ENCODE results near the gene NAGLU.
"Not testable (repeated sequence)": the region's sequence is repeated elsewhere in the genome, so short reads cannot be mapped to it uniquely, and the experiment has no call there.

The NAGLU gene

DNA sequence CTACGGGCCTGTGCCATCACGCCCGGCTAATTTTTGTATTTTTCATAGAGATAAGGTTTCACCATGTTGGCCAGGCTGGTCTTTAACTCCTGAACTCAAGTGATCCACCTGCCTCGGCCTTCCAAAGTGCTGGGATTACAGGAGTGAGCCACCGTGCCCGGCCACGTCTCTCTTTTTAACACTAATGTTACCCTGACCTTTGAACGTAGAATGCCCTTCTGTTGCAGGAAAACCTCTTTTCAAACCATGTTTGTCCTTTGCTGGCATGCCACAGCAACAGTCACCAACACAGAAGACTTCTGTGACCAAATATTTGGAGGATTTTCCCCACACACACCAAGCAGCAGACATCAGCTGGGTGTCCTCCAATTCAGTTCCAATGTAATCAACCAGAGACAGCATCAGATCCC lies 8.8 kb downstream of the NAGLU start:
- DNase-seq (ENCODE audit: low read depth, low spot score), result no peak

DNA sequence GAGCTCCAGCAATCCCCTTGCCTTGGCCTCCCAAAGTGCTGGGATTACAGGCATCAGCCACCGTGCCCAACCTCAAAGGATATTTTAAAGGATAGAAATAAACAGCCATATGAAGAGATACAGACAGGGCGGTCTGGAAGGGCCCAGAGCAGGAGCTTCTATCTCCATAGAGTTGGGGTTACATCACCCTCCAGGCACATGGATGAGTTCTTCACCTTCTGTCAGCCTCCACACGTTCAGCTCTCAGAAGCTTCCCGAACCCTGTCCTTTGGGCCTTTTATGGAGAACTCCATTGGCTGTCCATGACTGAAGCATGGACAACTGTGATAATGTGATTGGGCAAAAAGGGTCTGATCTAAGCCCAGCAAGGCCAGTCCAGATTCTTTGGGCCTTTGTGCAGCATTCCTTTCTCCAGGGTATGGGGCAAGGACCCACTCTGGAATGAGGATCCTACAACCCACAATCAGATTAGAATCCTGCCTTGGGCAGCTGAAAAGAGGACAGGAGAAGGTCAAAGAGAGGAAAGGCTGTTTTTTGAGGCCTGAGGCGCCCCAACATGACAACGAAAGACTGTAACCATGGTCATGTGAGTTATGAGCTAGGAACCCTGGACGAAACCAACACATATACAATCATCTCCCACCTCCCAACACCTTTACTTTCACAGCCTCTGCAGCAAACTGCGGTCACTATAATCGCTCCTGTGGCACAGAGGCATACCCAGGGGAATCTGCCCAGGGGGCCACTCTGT lies 9.9 kb downstream of the NAGLU start:
- not testable (repeated sequence) for DNase-seq (ENCODE audit: low read depth, low spot score)

DNA sequence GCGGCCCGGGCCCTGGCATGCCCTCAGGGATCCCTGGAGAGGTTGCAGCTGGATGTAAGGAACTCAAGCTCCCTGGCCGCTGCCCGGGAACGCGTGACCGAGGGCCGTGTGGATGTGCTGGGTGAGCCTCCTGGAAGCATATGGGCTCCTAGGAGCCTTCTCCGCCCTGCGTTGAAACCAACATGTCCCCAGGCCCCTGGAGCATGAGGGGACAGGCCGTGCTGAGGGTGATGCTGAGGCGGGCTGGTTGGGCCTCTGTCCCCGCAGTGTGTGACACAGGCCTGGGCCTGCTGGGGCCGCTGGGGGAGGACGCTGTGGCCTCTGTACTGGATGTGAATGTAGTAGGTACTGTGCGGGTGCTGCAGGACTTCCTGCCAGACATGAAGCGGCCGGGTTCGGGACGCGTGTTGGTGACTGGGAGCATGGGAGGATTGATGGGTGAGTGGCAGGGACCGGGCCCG lies 11.0 kb downstream of the NAGLU start:
- DNase-seq (ENCODE audit: low read depth, low spot score), result no peak

DNA sequence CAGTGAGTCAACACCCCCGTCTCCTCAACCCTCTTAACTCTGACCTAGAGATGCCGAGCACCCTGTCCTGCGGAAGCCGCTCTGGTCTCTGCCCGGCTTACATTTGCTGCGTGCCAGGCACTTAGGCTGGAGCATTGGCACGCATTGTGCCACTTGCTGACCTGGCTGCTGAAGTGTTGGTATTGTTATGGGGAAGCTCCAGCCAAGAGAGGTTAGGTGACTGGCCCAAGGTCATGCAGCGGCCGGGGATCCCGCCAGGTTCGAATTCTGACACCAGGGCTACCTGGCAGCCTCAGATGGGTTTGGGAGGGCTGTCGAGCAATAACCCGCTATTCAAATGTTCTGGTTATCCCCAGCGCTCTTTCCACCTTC lies 11.6 kb downstream of the NAGLU start:
- DNase-seq (ENCODE audit: low read depth, low spot score), result no peak

GRCh38 chr17:42548070-42548837 lies 12.2 kb downstream of the NAGLU start:
- DNase-seq (ENCODE audit: low read depth, low spot score), result no peak

- no peak for DNase-seq (ENCODE audit: low read depth, low spot score)
These were observed 13.1 kb downstream of the NAGLU start for GRCh38 chr17:42548993-42549755.

- DNase-seq (ENCODE audit: low read depth, low spot score), result not testable (repeated sequence)
These were observed 16.7 kb downstream of the NAGLU start, which contains the start of gene HSD17B1 for GRCh38 chr17:42552736-42553135. TSS of gene HSD17B1 (plus strand) at chr17:42552923. CDS start at chr17:42552934, 11 bp downstream.

GRCh38 chr17:42553161-42553818 lies 17.2 kb downstream of the NAGLU start:
- DNase-seq (ENCODE audit: low read depth, low spot score), result no peak

GRCh38 chr17:42553866-42554249 lies 17.8 kb downstream of the NAGLU start:
- no peak for DNase-seq (ENCODE audit: low read depth, low spot score)

GRCh38 chr17:42554250-42555121 lies 18.4 kb downstream of the NAGLU start:
- DNase-seq (ENCODE audit: low read depth, low spot score), result peak; percentile 63

DNA sequence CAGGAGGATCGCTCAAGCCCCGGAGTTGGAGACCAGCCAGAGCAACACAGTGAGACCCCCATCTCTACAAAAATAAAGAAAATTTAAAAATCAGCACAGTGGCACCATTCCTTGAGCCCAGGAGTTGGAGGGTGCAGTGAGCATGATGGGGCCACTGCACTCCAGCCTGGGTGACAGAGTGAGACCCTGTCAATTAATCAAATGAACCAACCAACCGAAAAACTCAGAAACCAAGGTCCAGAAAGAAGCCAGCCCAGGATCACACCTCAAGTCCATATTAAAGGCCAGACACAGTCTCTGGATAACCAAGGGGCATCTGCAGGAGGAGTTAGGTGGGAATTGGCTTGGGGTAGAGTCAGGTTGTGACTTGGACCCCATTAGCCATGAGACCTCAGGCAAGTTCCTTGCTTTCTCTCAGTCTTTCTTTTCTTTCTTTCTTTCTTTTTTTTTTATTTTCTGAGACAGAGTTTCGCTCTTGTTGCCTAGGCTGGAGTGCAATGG lies 19.1 kb downstream of the NAGLU start:
- no peak for DNase-seq (ENCODE audit: low read depth, low spot score)

DNA sequence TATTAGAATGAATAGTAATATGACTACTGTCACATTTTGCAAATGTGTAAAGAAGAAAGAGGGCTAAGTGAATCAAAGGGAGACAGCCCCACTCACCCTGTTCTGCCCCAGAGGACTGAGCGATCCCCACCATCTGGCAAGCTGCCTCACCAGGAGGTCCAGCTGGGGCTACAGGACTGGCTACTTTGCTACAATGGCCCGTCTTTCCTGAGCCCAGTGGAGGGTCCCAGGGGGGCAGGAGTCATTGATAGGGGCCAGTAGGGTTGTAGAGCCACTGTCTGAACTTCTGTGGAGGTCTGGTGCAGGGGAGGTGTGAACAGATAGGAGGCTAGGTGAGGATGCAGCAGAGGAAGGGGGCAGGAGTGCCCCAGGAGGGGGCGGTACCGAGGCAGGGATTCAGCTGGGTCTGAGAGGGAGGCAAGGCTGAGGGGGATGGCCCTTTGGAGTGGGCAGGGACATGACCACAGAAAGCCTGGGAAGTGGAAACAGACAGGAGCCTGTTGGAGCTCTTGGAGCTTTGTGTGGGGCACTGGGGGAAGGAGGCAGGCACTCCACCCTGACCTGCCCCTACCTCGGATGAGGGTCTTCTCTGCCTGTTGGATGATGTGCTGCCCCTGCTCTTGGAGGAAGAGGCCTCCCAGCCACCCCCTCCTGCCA lies 20.0 kb downstream of the NAGLU start:
- not testable (repeated sequence) for DNase-seq (ENCODE audit: low read depth, low spot score)

GRCh38 chr17:42559075-42559474 lies 23.0 kb downstream of the NAGLU start:
- no peak for DNase-seq (ENCODE audit: low read depth, low spot score)

DNA sequence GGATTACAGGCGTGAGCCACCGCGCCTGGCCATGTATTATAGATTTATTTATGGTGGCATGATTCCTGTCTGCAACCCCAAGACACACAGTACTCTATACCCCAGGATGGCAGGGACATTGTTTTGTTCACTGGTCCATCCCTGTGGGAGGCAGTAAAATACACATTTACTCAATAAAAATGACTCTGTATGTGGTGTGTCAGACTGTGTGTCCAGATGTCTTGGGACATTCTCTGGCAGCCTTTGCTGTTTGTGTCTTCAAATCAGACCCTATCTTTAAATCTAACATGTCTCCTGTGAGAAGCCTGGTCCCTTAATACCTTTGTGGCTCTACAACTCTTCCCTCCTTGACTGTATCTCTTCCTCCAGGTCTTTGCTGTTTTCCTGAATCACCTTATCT lies 24.2 kb downstream of the NAGLU start:
- no peak for DNase-seq (ENCODE audit: low read depth, low spot score)

DNA sequence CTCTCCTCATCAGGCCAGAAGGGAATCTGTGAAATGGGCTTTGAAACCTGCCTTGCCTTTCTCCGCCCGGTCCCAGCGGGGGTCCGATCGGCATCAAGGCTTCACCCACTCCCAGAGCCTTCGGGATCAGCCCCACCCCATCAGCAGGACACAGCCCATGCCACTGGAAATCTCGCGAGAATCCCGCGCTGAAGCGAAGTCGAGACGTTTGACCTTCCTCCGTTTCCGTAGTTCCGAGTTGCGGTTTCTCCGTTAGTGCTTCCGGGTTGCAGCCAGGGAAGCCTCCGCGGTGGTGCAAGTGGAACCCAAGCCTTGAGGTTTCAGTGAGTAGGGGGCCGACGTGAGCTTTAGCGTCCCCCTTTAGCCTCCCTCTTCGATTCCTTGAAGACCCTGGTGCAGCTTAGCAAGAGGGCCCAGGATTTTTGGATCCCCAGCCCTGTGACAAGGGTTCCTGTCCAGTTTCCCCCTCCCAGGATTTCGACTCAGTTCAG lies 25.9 kb downstream of the NAGLU start, which contains the start of gene COASY:
COASY (plus strand) TSS at position 252 of the 491 bp plus-strand sequence. CDS start 475 bp downstream, outside the sequence.
- DNase-seq (ENCODE audit: low read depth, low spot score), result peak; percentile 87

- DNase-seq (ENCODE audit: low read depth, low spot score), result no peak
These were observed 26.5 kb downstream of the NAGLU start for GRCh38 chr17:42562388-42563142.

GRCh38 chr17:42563143-42563509 lies 27.1 kb downstream of the NAGLU start:
- no peak for DNase-seq (ENCODE audit: low read depth, low spot score)

GRCh38 chr17:42563543-42563942 lies 27.5 kb downstream of the NAGLU start:
- DNase-seq (ENCODE audit: low read depth, low spot score), result no peak

DNA sequence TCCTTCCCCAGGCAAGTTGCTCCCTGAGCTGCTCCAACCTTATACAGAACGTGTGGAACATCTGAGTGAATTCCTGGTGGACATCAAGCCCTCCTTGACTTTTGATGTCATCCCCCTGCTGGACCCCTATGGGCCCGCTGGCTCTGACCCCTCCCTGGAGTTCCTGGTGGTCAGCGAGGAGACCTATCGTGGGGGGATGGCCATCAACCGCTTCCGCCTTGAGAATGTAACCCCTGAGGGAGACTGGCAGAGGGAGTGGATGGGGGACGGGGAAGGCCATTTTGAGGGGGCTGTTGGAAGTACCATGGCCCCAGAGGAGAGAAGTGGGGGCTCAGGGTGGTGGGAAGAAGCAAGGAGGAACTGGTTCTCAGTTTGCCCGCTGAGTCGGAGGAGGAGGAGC lies 27.9 kb downstream of the NAGLU start:
- no peak for DNase-seq (ENCODE audit: low read depth, low spot score)
